Measurements from ENCODE around the gene LMO7. TPM values are rescaled to one million over a fixed set of nuclear protein-coding genes. Genes with fewer than 3 reads are reported as not detected.

Gene LMO7
- total and polyA plus RNA-seq, 2 of the 4 experiments (the other 2 are of a cell fraction) = 266 to 367 TPM

DNA sequence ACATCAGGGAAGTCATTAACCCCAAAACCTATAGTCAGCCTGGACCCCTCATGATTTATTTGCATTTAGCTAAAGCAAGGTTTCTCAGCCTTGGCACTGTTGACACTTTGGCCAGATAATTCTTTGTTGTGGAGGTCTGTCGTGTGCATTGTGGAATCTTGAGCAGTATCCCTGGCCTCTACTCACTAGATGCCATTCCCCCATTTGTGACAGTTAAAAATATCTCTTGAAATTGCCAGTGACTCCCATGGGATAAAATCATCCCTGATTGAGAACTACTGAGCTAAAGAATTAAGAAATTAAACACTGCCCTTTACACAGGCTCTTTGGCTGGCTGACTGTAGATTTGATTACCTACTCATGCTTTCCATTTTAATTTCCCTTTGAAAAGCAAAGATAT lies 102.7 kb downstream of the LMO7 start:
- peaks cover under 1% of the 10 kb centered on the region; the same call in 1 of the 2 replicates for H3K36me3 ChIP-seq (ENCODE audit: control insufficient read depth, insufficient read depth, low read length)
- H3K56ac ChIP-seq (ENCODE audit: extremely low read depth, insufficient read depth, low read length) = no peak overlapping the region
- H2BK120ac ChIP-seq (ENCODE audit: low read depth, low read length) = no peak overlapping the region
- no peak overlapping the region for H4K91ac ChIP-seq (ENCODE audit: insufficient read depth, low read depth, low read length)
- no CpG with 5 or more reads among the region's 1 CpG for WGBS, 2 experiments (ENCODE audit: extremely low coverage in 2 of 2, insufficient read length in 1 of 2)
- CTCF ChIA-PET = interaction anchor here (2.2 kb wide), 1 partner anchor 42 kb away, joined by 8 read pairs; no protein-coding TSS in a partner anchor
- peak overlapping the region; percentile 76; the same call in 1 of the 2 replicates for H3K27ac ChIP-seq (ENCODE audit: insufficient read depth, low read length)
- no peak overlapping the region for H3K9ac ChIP-seq (ENCODE audit: low read depth, low read length)
- in situ Hi-C loops (cut with MboI; ENCODE audit: low sequenced_read_pairs) = no loop called here
- peaks cover 26 to 64% of the 10 kb centered on the region in 2 experiments for H3K79me1 ChIP-seq (ENCODE audit: low read depth in 1 of 2, low read length in 2 of 2)
- peaks cover 18% of the 10 kb centered on the region for H3K4me1 ChIP-seq (ENCODE audit: control insufficient read depth, insufficient read depth, low read length)
- dilution Hi-C loops (cut with HindIII; ENCODE audit: low sequenced_read_pairs, unreplicated experiment) = no loop called here
- peak overlapping the region in 1 of 2 experiments; percentile 17; a peak in 1 of 4 replicates for H4K8ac ChIP-seq (ENCODE audit: low read depth in 2 of 2, low read length in 2 of 2)
- BruUV-seq (replicated peaks) = no TSS peak
- H2BK20ac ChIP-seq (ENCODE audit: low read depth, low read length) = no peak overlapping the region
- no peaks in the 10 kb centered on the region for H3K27me3 ChIP-seq (ENCODE audit: control insufficient read depth, insufficient read depth, low read length)
- no peak overlapping the region; the same call in 1 of the 2 replicates for H3K23ac ChIP-seq (ENCODE audit: low read depth, low read length)
- no peak for ATAC-seq (ENCODE audit: low read depth)
- peak overlapping the region; percentile 48 for H3K18ac ChIP-seq (ENCODE audit: low read depth, low read length)
- TF ChIP-seq BHLHE40 (IDR thresholded peaks at IDR 0.05; ENCODE audit: low read depth, low read length) (no peak), RFX5 (IDR thresholded peaks at IDR 0.05; ENCODE audit: low read depth, low read length) (no peak), FOS (IDR thresholded peaks at IDR 0.05; ENCODE audit: low read depth, low read length) (no peak), CHD1 (IDR thresholded peaks at IDR 0.05; ENCODE audit: low read depth, low read length) (no peak), RCOR1 (IDR thresholded peaks at IDR 0.05; ENCODE audit: insufficient replicate concordance, low read length) (no peak), RAD21 (IDR thresholded peaks at IDR 0.05; ENCODE audit: low read length) (no peak), MAZ (IDR thresholded peaks at IDR 0.05; ENCODE audit: borderline replicate concordance, low read depth, low read length) (no peak), MAFK (IDR thresholded peaks at IDR 0.05; ENCODE audit: low read depth, low read length) (no peak), CEBPB (IDR thresholded peaks at IDR 0.05; ENCODE audit: low read depth, low read length) (no peak), NFE2L2 (IDR thresholded peaks at IDR 0.05; ENCODE audit: low read depth, low read length) (no peak), SMC3 (IDR thresholded peaks at IDR 0.05; ENCODE audit: low read depth, low read length) (no peak), POLR2A (IDR thresholded peaks at IDR 0.05; ENCODE audit: low read depth, low read length) (no peak), MXI1 (IDR thresholded peaks at IDR 0.05; ENCODE audit: borderline replicate concordance, low read depth, low read length) (no peak)
- TF ChIP-seq, protein P1, sequence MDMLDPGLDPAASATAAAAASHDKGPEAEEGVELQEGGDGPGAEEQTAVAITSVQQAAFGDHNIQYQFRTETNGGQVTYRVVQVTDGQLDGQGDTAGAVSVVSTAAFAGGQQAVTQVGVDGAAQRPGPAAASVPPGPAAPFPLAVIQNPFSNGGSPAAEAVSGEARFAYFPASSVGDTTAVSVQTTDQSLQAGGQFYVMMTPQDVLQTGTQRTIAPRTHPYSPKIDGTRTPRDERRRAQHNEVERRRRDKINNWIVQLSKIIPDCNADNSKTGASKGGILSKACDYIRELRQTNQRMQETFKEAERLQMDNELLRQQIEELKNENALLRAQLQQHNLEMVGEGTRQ (IDR thresholded peaks at IDR 0.05; ENCODE audit: low read depth, low read length) = no peak
- TF ChIP-seq, protein P2, sequence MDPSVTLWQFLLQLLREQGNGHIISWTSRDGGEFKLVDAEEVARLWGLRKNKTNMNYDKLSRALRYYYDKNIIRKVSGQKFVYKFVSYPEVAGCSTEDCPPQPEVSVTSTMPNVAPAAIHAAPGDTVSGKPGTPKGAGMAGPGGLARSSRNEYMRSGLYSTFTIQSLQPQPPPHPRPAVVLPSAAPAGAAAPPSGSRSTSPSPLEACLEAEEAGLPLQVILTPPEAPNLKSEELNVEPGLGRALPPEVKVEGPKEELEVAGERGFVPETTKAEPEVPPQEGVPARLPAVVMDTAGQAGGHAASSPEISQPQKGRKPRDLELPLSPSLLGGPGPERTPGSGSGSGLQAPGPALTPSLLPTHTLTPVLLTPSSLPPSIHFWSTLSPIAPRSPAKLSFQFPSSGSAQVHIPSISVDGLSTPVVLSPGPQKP (IDR thresholded peaks at IDR 0.05; ENCODE audit: borderline replicate concordance, low read depth, low read length) = no peak
- TF ChIP-seq, protein P3, sequence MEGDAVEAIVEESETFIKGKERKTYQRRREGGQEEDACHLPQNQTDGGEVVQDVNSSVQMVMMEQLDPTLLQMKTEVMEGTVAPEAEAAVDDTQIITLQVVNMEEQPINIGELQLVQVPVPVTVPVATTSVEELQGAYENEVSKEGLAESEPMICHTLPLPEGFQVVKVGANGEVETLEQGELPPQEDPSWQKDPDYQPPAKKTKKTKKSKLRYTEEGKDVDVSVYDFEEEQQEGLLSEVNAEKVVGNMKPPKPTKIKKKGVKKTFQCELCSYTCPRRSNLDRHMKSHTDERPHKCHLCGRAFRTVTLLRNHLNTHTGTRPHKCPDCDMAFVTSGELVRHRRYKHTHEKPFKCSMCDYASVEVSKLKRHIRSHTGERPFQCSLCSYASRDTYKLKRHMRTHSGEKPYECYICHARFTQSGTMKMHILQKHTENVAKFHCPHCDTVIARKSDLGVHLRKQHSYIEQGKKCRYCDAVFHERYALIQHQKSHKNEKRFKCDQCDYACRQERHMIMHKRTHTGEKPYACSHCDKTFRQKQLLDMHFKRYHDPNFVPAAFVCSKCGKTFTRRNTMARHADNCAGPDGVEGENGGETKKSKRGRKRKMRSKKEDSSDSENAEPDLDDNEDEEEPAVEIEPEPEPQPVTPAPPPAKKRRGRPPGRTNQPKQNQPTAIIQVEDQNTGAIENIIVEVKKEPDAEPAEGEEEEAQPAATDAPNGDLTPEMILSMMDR (conservative IDR thresholded peaks at IDR 0.05; ENCODE audit: low read depth, low read length) = no peak
- H3K9me3 ChIP-seq (ENCODE audit: control insufficient read depth, insufficient read depth, low read length) = no peaks in the 10 kb centered on the region
- intact Hi-C loops (cut with micrococcal nuclease) = no loop called here
- H2AFZ ChIP-seq (replicated peaks; ENCODE audit: low read length, poor library complexity) = no peak overlapping the region
- no peak overlapping the region for H3K4me2 ChIP-seq (ENCODE audit: low read depth, low read length)
- H3K9me1 ChIP-seq (ENCODE audit: insufficient read depth, low read length) = peaks cover 11% of the 10 kb centered on the region
- H4K20me1 ChIP-seq (ENCODE audit: insufficient read depth, low read length) = peaks cover 66% of the 10 kb centered on the region; the same call in 1 of the 2 replicates
- H2AK5ac ChIP-seq (ENCODE audit: low read depth, low read length) = no peak overlapping the region
- H4K5ac ChIP-seq (ENCODE audit: low read depth, low read length) = 0 out of 2 replicates have a peak overlapping the region, but pooled peaks have one; percentile 8
- H3K4me3 ChIP-seq (ENCODE audit: insufficient read depth, low read depth, low read length) = no peak overlapping the region
- POLR2A ChIA-PET (ENCODE audit: unreplicated experiment) = interaction anchor here (0.5 to 0.6 kb wide), 2 partner anchors 22 to 295 kb away, joined by 4 to 15 read pairs; no protein-coding TSS in a partner anchor
- no peak overlapping the region for H2BK15ac ChIP-seq (ENCODE audit: low read depth, low read length)
- no peak overlapping the region for H2AK9ac ChIP-seq (replicated peaks; ENCODE audit: low read depth, low read length, poor library complexity)
- peak overlapping the region; percentile 1; the same call in 1 of the 2 replicates for H3K14ac ChIP-seq (replicated peaks; ENCODE audit: low read depth, low read length)
- H2BK5ac ChIP-seq (ENCODE audit: low read depth, low read length, poor library complexity, severe bottlenecking) = peak overlapping the region; percentile 16
- H3K4ac ChIP-seq (ENCODE audit: low read depth, low read length) = no peak overlapping the region
- DNase-seq = no peak
